IMR-90 (cell line): ENCODE measurements around the gene SYNE2. TPM values are rescaled to one million over a fixed set of nuclear protein-coding genes. Genes with fewer than 3 reads are reported as not detected.

Experiments
- ATAC-seq: fragments of 200-7000 bp; cut with Tn5 transposase; 2 replicates; pipeline ENCODE4 v1.9.1; 2020; ENCODE audit warnings: low read depth, mild to moderate bottlenecking, moderate library complexity
- BruUV-seq: library from RNA; stranded (reverse); fragments of 400-500 nt; replicated peaks from 2 replicates; lab custom pipeline; 2021; lab: Mats Ljungman, UMichigan
- CTCF ChIA-PET: fragments of 300-600 bp; formaldehyde crosslinking; extraction: SDS; loops from one replicate; lab custom pipeline; 2021; ENCODE audit warnings: antibody characterized with exemption; lab: Yijun Ruan, JAX
- POLR2A ChIA-PET: fragments of 300-600 bp; sonication (Branson Sonifier 250); formaldehyde crosslinking; loops from one replicate; lab custom pipeline; 2022; ENCODE audit warnings: antibody characterized with exemption; ENCODE audit not compliant: unreplicated experiment; lab: Charles Lee
- DNase-seq: peaks from one replicate; pipeline ENCODE4 v3.0.0; 2013
- H2AFZ ChIP-seq: replicated peaks from 2 replicates; pipeline ENCODE3; 2013; ENCODE audit warnings: low read length, mild to moderate bottlenecking; ENCODE audit not compliant: poor library complexity
- H2AK5ac ChIP-seq: 2 replicates; pipeline ENCODE4 v1.6.1; 2013; ENCODE audit warnings: low read depth, low read length, inconsistent platforms
- H2AK9ac ChIP-seq: replicated peaks from 2 replicates; pipeline ENCODE3; 2013; ENCODE audit warnings: mild to moderate bottlenecking, low read depth, low read length, moderate library complexity; ENCODE audit not compliant: poor library complexity
- H2BK120ac ChIP-seq: 2 replicates; pipeline ENCODE4 v1.6.1; 2013; ENCODE audit warnings: low read depth, low read length, inconsistent platforms
- H2BK15ac ChIP-seq: 3 replicates; pipeline ENCODE4 v1.6.1; 2013; ENCODE audit warnings: low read depth, low read length, inconsistent platforms
- H2BK20ac ChIP-seq: 2 replicates; pipeline ENCODE4 v1.6.1; 2013; ENCODE audit warnings: low read depth, mild to moderate bottlenecking, inconsistent platforms, low read length, moderate library complexity
- H2BK5ac ChIP-seq: 2 replicates; pipeline ENCODE4 v1.6.1; 2013; ENCODE audit warnings: mild to moderate bottlenecking, low read depth, low read length, inconsistent platforms; ENCODE audit not compliant: poor library complexity, severe bottlenecking
- H3K14ac ChIP-seq: replicated peaks from 2 replicates; pipeline ENCODE4 v1.6.1; 2013; ENCODE audit warnings: low read depth, low read length, inconsistent platforms
- H3K18ac ChIP-seq: 2 replicates; pipeline ENCODE4 v1.6.1; 2013; ENCODE audit warnings: low read depth, low read length, control low read depth
- H3K23ac ChIP-seq: 2 replicates; pipeline ENCODE4 v1.6.1; 2013; ENCODE audit warnings: low read depth, low read length, inconsistent platforms
- H3K27ac ChIP-seq: 2 replicates; pipeline ENCODE4 v1.5.1; 2013; ENCODE audit warnings: mild to moderate bottlenecking, control low read depth, low read length; ENCODE audit not compliant: insufficient read depth
- H3K27me3 ChIP-seq: 2 replicates; pipeline ENCODE4 v1.6.1; 2013; ENCODE audit warnings: low read length; ENCODE audit not compliant: control insufficient read depth, insufficient read depth
- H3K36me3 ChIP-seq: 2 replicates; pipeline ENCODE4 v1.6.1; 2013; ENCODE audit warnings: low read length, mixed read lengths; ENCODE audit not compliant: control insufficient read depth, insufficient read depth
- H3K4ac ChIP-seq: 2 replicates; pipeline ENCODE4 v1.6.1; 2013; ENCODE audit warnings: low read depth, low read length, inconsistent platforms
- H3K4me1 ChIP-seq: 2 replicates; pipeline ENCODE4 v1.6.1; 2013; ENCODE audit warnings: low read length, mixed read lengths; ENCODE audit not compliant: control insufficient read depth, insufficient read depth
- H3K4me2 ChIP-seq: 2 replicates; pipeline ENCODE4 v1.6.1; 2013; ENCODE audit warnings: low read depth, mild to moderate bottlenecking, control low read depth, low read length, moderate library complexity
- H3K4me3 ChIP-seq: 2 replicates; pipeline ENCODE4 v1.5.1; 2013; ENCODE audit warnings: low read depth, mild to moderate bottlenecking, control low read depth, low read length, moderate library complexity; ENCODE audit not compliant: insufficient read depth
- H3K56ac ChIP-seq: 2 replicates; pipeline ENCODE4 v1.6.1; 2013; ENCODE audit warnings: low read length, inconsistent platforms; ENCODE audit not compliant: insufficient read depth; ENCODE audit errors: extremely low read depth
- H3K79me1 ChIP-seq, 2 experiments: 2 replicates each; pipeline ENCODE4 v1.6.1; 2013; ENCODE audit warnings: low read length in 2 of 2, inconsistent platforms in 1 of 2, low read depth in 1 of 2
- H3K9ac ChIP-seq: 2 replicates; pipeline ENCODE4 v1.6.1; 2013; ENCODE audit warnings: low read depth, low read length, control low read depth
- H3K9me1 ChIP-seq: 2 replicates; pipeline ENCODE4 v1.6.1; 2013; ENCODE audit warnings: low read length, inconsistent platforms; ENCODE audit not compliant: insufficient read depth
- H3K9me3 ChIP-seq: 2 replicates; pipeline ENCODE4 v1.6.1; 2013; ENCODE audit warnings: low read length; ENCODE audit not compliant: control insufficient read depth, insufficient read depth
- H4K20me1 ChIP-seq: 2 replicates; pipeline ENCODE4 v1.6.1; 2013; ENCODE audit warnings: low read length, inconsistent platforms; ENCODE audit not compliant: insufficient read depth
- H4K5ac ChIP-seq: 2 replicates; pipeline ENCODE4 v1.6.1; 2013; ENCODE audit warnings: mild to moderate bottlenecking, low read depth, low read length, control low read depth
- H4K8ac ChIP-seq, 2 experiments: 2 replicates each; pipeline ENCODE4 v1.6.1; 2013; ENCODE audit warnings: low read depth in 2 of 2, low read length in 2 of 2, control low read depth in 1 of 2, inconsistent platforms in 1 of 2
- H4K91ac ChIP-seq: 2 replicates; pipeline ENCODE4 v1.6.1; 2013; ENCODE audit warnings: low read depth, low read length, inconsistent platforms; ENCODE audit not compliant: insufficient read depth
- BHLHE40 ChIP-seq: fragments of 150-350 bp; IDR thresholded peaks from 2 replicates; pipeline ENCODE4 v1.6.1; 2016; ENCODE audit warnings: mild to moderate bottlenecking, low read depth, low read length
- CEBPB ChIP-seq: IDR thresholded peaks from 2 replicates; pipeline ENCODE4 v1.6.1; 2012; ENCODE audit warnings: low read depth, low read length, improper control_type of control experiment
- CHD1 ChIP-seq: IDR thresholded peaks from 2 replicates; pipeline ENCODE4 v1.6.1; 2012; ENCODE audit warnings: low read depth, low read length, improper control_type of control experiment
- ELK1 ChIP-seq: fragments of 150-350 bp; IDR thresholded peaks from 2 replicates; pipeline ENCODE4 v1.6.1; 2016; ENCODE audit warnings: low read depth, mild to moderate bottlenecking, low read length, moderate library complexity, borderline replicate concordance
- FOS ChIP-seq: fragments of 150-350 bp; IDR thresholded peaks from 2 replicates; pipeline ENCODE4 v1.6.1; 2016; ENCODE audit warnings: low read depth, low read length
- MAFK ChIP-seq: IDR thresholded peaks from 2 replicates; pipeline ENCODE4 v1.6.1; 2012; ENCODE audit warnings: low read depth, low read length, improper control_type of control experiment
- MXI1 ChIP-seq: IDR thresholded peaks from 2 replicates; pipeline ENCODE4 v1.6.1; 2012; ENCODE audit warnings: low read depth, mild to moderate bottlenecking, low read length, moderate library complexity, borderline replicate concordance
- NFE2L2 ChIP-seq: fragments of 150-350 bp; IDR thresholded peaks from 2 replicates; pipeline ENCODE4 v1.6.1; 2016; ENCODE audit warnings: low read depth, mild to moderate bottlenecking, low read length
- POLR2A ChIP-seq: IDR thresholded peaks from 2 replicates; pipeline ENCODE4 v1.6.1; 2012; ENCODE audit warnings: mild to moderate bottlenecking, low read depth, low read length
- RAD21 ChIP-seq: IDR thresholded peaks from 2 replicates; pipeline ENCODE4 v1.6.1; 2012; ENCODE audit warnings: low read length, improper control_type of control experiment
- RCOR1 ChIP-seq: IDR thresholded peaks from 2 replicates; pipeline ENCODE4 v1.6.1; 2012; ENCODE audit warnings: mild to moderate bottlenecking, low read length, improper control_type of control experiment; ENCODE audit not compliant: insufficient replicate concordance
- RFX5 ChIP-seq: IDR thresholded peaks from 2 replicates; pipeline ENCODE4 v1.8.0; 2012; ENCODE audit warnings: low read depth, mild to moderate bottlenecking, low read length, moderate library complexity
- SMC3 ChIP-seq: fragments of 150-350 bp; IDR thresholded peaks from 2 replicates; pipeline ENCODE4 v1.6.1; 2016; ENCODE audit warnings: low read depth, mild to moderate bottlenecking, antibody characterized with exemption, low read length, moderate library complexity
- USF2 ChIP-seq: fragments of 150-350 bp; IDR thresholded peaks from 2 replicates; pipeline ENCODE4 v1.6.1; 2017; ENCODE audit warnings: mild to moderate bottlenecking, antibody characterized with exemption, low read length, low read depth
- WGBS, 2 experiments: methylation state at CpG; one replicate each; pipeline versions ENCODE4 v1.1.5 to v1.1.7; 2013; ENCODE audit warnings: missing lambda C conversion rate in 2 of 2; ENCODE audit not compliant: insufficient read length in 1 of 2; ENCODE audit errors: extremely low coverage in 2 of 2; 5-methylcytosine and 5-hydroxymethylcytosine counted together
- dilution Hi-C: fragments of 300-500 bp; cut with HindIII; formaldehyde crosslinking; loops from one replicate; pipeline ENCODE4 v1.14.3; 2018; ENCODE audit warnings: low sequenced_read_pairs; ENCODE audit not compliant: unreplicated experiment
- in situ Hi-C: fragments of 300-500 bp; cut with MboI; formaldehyde crosslinking; loops from 3 replicates; pipeline ENCODE4 v1.14.3; 2019; ENCODE audit warnings: low sequenced_read_pairs, inconsistent platforms, mixed read lengths
- intact Hi-C: fragments of 100-400 bp; cut with micrococcal nuclease; formaldehyde crosslinking; loops from 2 replicates; pipeline ENCODE4 v1.10.0; 2022
- polyA plus RNA-seq, 3 experiments: library from polyadenylated mRNA; depleted of rRNA; stranded (reverse); fragments of >200 nt; gene quantifications; 2 replicates each; pipeline ENCODE4 v1.2.3, GENCODE V29; 2012; ENCODE audit warnings: low replicate concordance in 1 of 3
- total RNA-seq: library from RNA; depleted of rRNA; stranded (reverse); fragments of >200 nt; gene quantifications from 2 replicates; pipeline ENCODE4 v1.2.3, GENCODE V29; 2012
- TF ChIP-seq, protein P1 (sequence below): conservative IDR thresholded peaks from 2 replicates; pipeline ENCODE4 v1.5.1; 2012; ENCODE audit warnings: mild to moderate bottlenecking, low read depth, low read length, improper control_type of control experiment

Gene SYNE2
- total and polyA plus RNA-seq, 2 of the 4 experiments (the other 2 are of a cell fraction) = 5.2 to 28.9 TPM

- Histone ChIP-seq H3K27me3 (no peaks in the 10 kb centered on the region), H3K36me3 (no peaks in the 10 kb centered on the region), H3K27ac (no peak overlapping the region), H3K56ac (no peak overlapping the region), H2BK20ac (no peak overlapping the region), H3K4me2 (no peak overlapping the region), H3K4me1 (peaks cover 8% of the 10 kb centered on the region), H3K18ac (no peak overlapping the region), H2BK15ac (no peak overlapping the region), H4K8ac (no peak overlapping the region), H2BK120ac (no peak overlapping the region), H2AK9ac (no peak overlapping the region), H2AFZ (no peak overlapping the region), H4K5ac (no peak overlapping the region), H3K9me3 (no peaks in the 10 kb centered on the region), H4K20me1 (no peaks in the 10 kb centered on the region), H3K14ac (no peak overlapping the region), H2BK5ac (no peak overlapping the region), H3K9ac (no peak overlapping the region), H3K4ac (no peak overlapping the region), H3K4me3 (no peak overlapping the region), H3K23ac (no peak overlapping the region), H2AK5ac (no peak overlapping the region), H3K9me1 (no peaks in the 10 kb centered on the region; the same call in 1 of the 2 replicates), H3K79me1 (no peaks in the 10 kb centered on the region), H4K91ac (no peak overlapping the region)
- dilution Hi-C loops = no loop called here
- ATAC-seq (no peak), DNase-seq (no peak)
- in situ Hi-C loops = no loop called here
- ChIA-PET CTCF (interaction anchor here (0.5 kb wide), 1 partner anchor 308 kb away, joined by 3 read pairs; no protein-coding TSS in a partner anchor), POLR2A (no interaction called here)
- intact Hi-C loops = no loop called here
- 85% methylated on average over 7 of the region's 17 CpGs; no CpG with 5 or more reads in 1 of the 2 experiments for WGBS, 2 experiments
- no TSS peak for BruUV-seq
- TF ChIP-seq CEBPB (no peak), USF2 (no peak), MXI1 (no peak), BHLHE40 (no peak), ELK1 (no peak), MAFK (no peak), RFX5 (no peak), RAD21 (no peak), RCOR1 (no peak), NFE2L2 (no peak), POLR2A (no peak), SMC3 (no peak), FOS (no peak), CHD1 (no peak)
- TF ChIP-seq, protein P1, sequence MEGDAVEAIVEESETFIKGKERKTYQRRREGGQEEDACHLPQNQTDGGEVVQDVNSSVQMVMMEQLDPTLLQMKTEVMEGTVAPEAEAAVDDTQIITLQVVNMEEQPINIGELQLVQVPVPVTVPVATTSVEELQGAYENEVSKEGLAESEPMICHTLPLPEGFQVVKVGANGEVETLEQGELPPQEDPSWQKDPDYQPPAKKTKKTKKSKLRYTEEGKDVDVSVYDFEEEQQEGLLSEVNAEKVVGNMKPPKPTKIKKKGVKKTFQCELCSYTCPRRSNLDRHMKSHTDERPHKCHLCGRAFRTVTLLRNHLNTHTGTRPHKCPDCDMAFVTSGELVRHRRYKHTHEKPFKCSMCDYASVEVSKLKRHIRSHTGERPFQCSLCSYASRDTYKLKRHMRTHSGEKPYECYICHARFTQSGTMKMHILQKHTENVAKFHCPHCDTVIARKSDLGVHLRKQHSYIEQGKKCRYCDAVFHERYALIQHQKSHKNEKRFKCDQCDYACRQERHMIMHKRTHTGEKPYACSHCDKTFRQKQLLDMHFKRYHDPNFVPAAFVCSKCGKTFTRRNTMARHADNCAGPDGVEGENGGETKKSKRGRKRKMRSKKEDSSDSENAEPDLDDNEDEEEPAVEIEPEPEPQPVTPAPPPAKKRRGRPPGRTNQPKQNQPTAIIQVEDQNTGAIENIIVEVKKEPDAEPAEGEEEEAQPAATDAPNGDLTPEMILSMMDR = no peak
Measured at GRCh38 chr14:64112867-64113678, 260.3 kb downstream of the SYNE2 start.
